ENCODE results near the gene PEX7.

DNA sequence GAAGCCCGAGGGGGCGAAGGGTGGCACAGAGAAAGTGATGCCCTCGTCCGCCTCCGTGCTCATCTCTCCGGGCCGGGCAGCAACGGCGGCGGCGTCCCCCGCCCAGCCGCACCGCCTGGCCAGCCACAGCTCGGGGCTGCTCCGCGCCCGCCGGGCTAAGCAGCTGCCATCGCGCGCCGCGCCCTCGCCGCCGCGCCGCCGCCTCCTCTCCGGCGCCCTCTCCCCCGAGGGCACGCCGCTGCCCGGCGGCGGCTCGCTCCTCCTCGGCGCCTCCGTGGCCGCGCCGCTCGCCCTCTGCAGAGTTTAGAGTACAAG lies 30.3 kb upstream of the PEX7 start:
- peak; percentile 19 to 59 for TF ChIP-seq POLR2A (IDR thresholded peaks at IDR 0.05)
- TF ChIP-seq, protein P1, sequence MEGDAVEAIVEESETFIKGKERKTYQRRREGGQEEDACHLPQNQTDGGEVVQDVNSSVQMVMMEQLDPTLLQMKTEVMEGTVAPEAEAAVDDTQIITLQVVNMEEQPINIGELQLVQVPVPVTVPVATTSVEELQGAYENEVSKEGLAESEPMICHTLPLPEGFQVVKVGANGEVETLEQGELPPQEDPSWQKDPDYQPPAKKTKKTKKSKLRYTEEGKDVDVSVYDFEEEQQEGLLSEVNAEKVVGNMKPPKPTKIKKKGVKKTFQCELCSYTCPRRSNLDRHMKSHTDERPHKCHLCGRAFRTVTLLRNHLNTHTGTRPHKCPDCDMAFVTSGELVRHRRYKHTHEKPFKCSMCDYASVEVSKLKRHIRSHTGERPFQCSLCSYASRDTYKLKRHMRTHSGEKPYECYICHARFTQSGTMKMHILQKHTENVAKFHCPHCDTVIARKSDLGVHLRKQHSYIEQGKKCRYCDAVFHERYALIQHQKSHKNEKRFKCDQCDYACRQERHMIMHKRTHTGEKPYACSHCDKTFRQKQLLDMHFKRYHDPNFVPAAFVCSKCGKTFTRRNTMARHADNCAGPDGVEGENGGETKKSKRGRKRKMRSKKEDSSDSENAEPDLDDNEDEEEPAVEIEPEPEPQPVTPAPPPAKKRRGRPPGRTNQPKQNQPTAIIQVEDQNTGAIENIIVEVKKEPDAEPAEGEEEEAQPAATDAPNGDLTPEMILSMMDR (IDR thresholded peaks at IDR 0.05) = no peak

All from uterus (tissue), 2 donors.